Gastroesophageal sphincter (tissue), 4 donors: ENCODE data around the gene IRX3. TPM values are rescaled to one million over a fixed set of nuclear protein-coding genes. Genes with fewer than 3 reads are reported as not detected.

Experiments
- ATAC-seq: fragments of 150-250 bp; one replicate; pipeline ENCODE4 v1.9.1; 2016; ENCODE audit warnings: mild to moderate bottlenecking, moderate library complexity
- H3K27ac ChIP-seq, 4 donors: fragments of 200-600 bp; sonication (generic) in 3 of 4; 1 replicate in 3 of 4; 2 replicates in 1 of 4; pipeline ENCODE4 v1.5.1; 2016 to 2019
- H3K27me3 ChIP-seq: fragments of 200-600 bp; sonication (generic); one replicate; pipeline ENCODE4 v1.5.1; 2019
- H3K36me3 ChIP-seq, 2 donors: fragments of 200-600 bp; sonication (generic); one replicate each; pipeline ENCODE4 v1.5.1; 2019; ENCODE audit warnings: control low read depth in 1 of 2
- H3K4me1 ChIP-seq, 3 donors: fragments of 200-600 bp; sonication (generic); 1 replicate in 2 of 3; 2 replicates in 1 of 3; pipeline ENCODE4 v1.5.1; 2016 to 2019; ENCODE audit warnings: control low read depth in 2 of 3
- H3K4me3 ChIP-seq, 2 donors: fragments of 200-600 bp; sonication (generic); one replicate each; pipeline ENCODE4 v1.5.1; 2019; ENCODE audit warnings: mild to moderate bottlenecking in 1 of 2, moderate library complexity in 1 of 2
- H3K9me3 ChIP-seq, 3 donors: fragments of 200-600 bp; sonication (generic); one replicate each; pipeline ENCODE4 v1.5.1; 2017 to 2019; ENCODE audit warnings: control low read depth in 2 of 3
- CTCF ChIP-seq, 4 experiments: fragments of 200-600 bp in 2 of 4; fragments of 450-650 bp in 2 of 4; sonication (generic) in 1 of 4; IDR thresholded peaks; one replicate each; pipeline ENCODE4 v1.5.1; 2017 to 2019; ENCODE audit warnings: antibody characterized with exemption in 4 of 4, mild to moderate bottlenecking in 2 of 4, moderate library complexity in 2 of 4
- EP300 ChIP-seq: sonication (generic); formaldehyde crosslinking; IDR thresholded peaks from one replicate; pipeline ENCODE4 v1.6.1; 2017; ENCODE audit warnings: antibody characterized with exemption, mild to moderate bottlenecking
- POLR2A ChIP-seq, 2 donors: fragments of 450-650 bp; IDR thresholded peaks; one replicate each; pipeline ENCODE4 v1.6.1; 2017; ENCODE audit warnings: antibody characterized with exemption in 2 of 2, mild to moderate bottlenecking in 2 of 2, moderate library complexity in 1 of 2
- POLR2AphosphoS5 ChIP-seq: sonication (generic); formaldehyde crosslinking; IDR thresholded peaks from one replicate; pipeline ENCODE4 v1.6.1; 2017; ENCODE audit warnings: antibody characterized with exemption
- WGBS, 2 donors: methylation state at CpG; one replicate each; pipeline ENCODE4 v1.1.5; 2018; ENCODE audit warnings: low coverage in 1 of 2; 5-methylcytosine and 5-hydroxymethylcytosine counted together
- total RNA-seq, 4 donors: library from RNA; depleted of rRNA; stranded (reverse); fragments of >200 nt; gene quantifications; one replicate each; pipeline ENCODE4 v1.1.0, GENCODE V29; 2016

Gene IRX3
- total RNA-seq, 4 donors from 2014 or later = 0.77 to 3.2 (median 0.94) TPM; not detected in 1

GRCh38 chr16:54246454-54246821, 40.1 kb downstream of the IRX3 start:
- ATAC-seq = no peak
- Histone ChIP-seq H3K27me3 (peaks cover 36% of the 10 kb centered on the region), H3K27ac (no peak overlapping the region), H3K4me3 (no peak overlapping the region), H3K9me3 (no peaks in the 10 kb centered on the region), H3K4me1 (no peaks in the 10 kb centered on the region), H3K36me3 (no peaks in the 10 kb centered on the region)
- WGBS, 2 donors = 89 to 100% methylated on average over 1 to 4 of the region's 4 CpGs
- TF ChIP-seq EP300 (no peak), POLR2AphosphoS5 (no peak), POLR2A (IDR thresholded peaks at IDR 0.05) (no peak), CTCF (IDR thresholded peaks at IDR 0.05) (no peak)

GRCh38 chr16:54245788-54246453, 40.7 kb downstream of the IRX3 start:
- peaks cover 36% of the 10 kb centered on the region for H3K27me3 ChIP-seq
- no peak overlapping the region for H3K4me3 ChIP-seq
- no peaks in the 10 kb centered on the region for H3K9me3 ChIP-seq
- 86 to 92% methylated on average over 3 to 4 of the region's 4 CpGs for WGBS, 2 donors
- no peaks in the 10 kb centered on the region for H3K36me3 ChIP-seq
- peaks cover 0 to 3% (median 0%) of the 10 kb centered on the region in 3 donors for H3K4me1 ChIP-seq
- no peak overlapping the region for H3K27ac ChIP-seq
- no peak for ATAC-seq
- TF ChIP-seq EP300 (no peak), POLR2A (IDR thresholded peaks at IDR 0.05) (no peak), CTCF (IDR thresholded peaks at IDR 0.05) (no peak), POLR2AphosphoS5 (no peak)

- peaks cover 26% of the 10 kb centered on the region for H3K27me3 ChIP-seq
- peaks cover 0 to 7% (median 0%) of the 10 kb centered on the region in 3 donors for H3K4me1 ChIP-seq
- no peaks in the 10 kb centered on the region for H3K9me3 ChIP-seq
- WGBS, 2 donors = 28 to 34% methylated on average over 2 to 5 of the region's 11 CpGs
- no peaks in the 10 kb centered on the region for H3K36me3 ChIP-seq
- no peak overlapping the region for H3K4me3 ChIP-seq
- no peak overlapping the region for H3K27ac ChIP-seq
- ATAC-seq = no peak
- TF ChIP-seq CTCF (IDR thresholded peaks at IDR 0.05) (no peak), EP300 (no peak), POLR2A (IDR thresholded peaks at IDR 0.05) (no peak), POLR2AphosphoS5 (no peak)
Measured at GRCh38 chr16:54244061-54244886, 42.3 kb downstream of the IRX3 start.

GRCh38 chr16:54243202-54243601, 43.4 kb downstream of the IRX3 start:
- Histone ChIP-seq H3K4me3 (no peak overlapping the region), H3K36me3 (no peaks in the 10 kb centered on the region), H3K4me1 (peaks cover 0 to 7% (median 0%) of the 10 kb centered on the region in 3 donors), H3K27ac (no peak overlapping the region), H3K27me3 (peaks cover 17% of the 10 kb centered on the region), H3K9me3 (no peaks in the 10 kb centered on the region)
- no peak for TF ChIP-seq CTCF (IDR thresholded peaks at IDR 0.05)
- TF ChIP-seq EP300 = no peak
- TF ChIP-seq POLR2AphosphoS5 = no peak
- no peak for TF ChIP-seq POLR2A (IDR thresholded peaks at IDR 0.05)
- no peak for ATAC-seq
- WGBS, 2 donors = 86 to 91% methylated on average over 6 of the region's 6 CpGs
